Thyroid gland (tissue), 4 donors: ENCODE data around the gene BRAF.

Source experiments
- CTCF ChIP-seq, 6 experiments: fragments of 200-600 bp in 3 of 6; fragments of 450-650 bp in 3 of 6; sonication (generic) in 3 of 6; IDR thresholded peaks; one replicate each; pipeline ENCODE4 v1.5.1; 2016 to 2019; ENCODE audit warnings: antibody characterized with exemption in 6 of 6, mild to moderate bottlenecking in 2 of 6, inconsistent platforms in 1 of 6, moderate library complexity in 1 of 6
- POLR2A ChIP-seq, 2 donors: fragments of 450-650 bp; IDR thresholded peaks; one replicate each; pipeline ENCODE4 v1.6.1; 2017; ENCODE audit warnings: antibody characterized with exemption in 2 of 2, mild to moderate bottlenecking in 2 of 2, moderate library complexity in 1 of 2

- TF ChIP-seq CTCF (IDR thresholded peaks at IDR 0.05) (no peak), POLR2A (IDR thresholded peaks at IDR 0.05) (no peak)
These were observed 114.3 kb downstream of the BRAF start for GRCh38 chr7:140810385-140810784.
